Measurements from ENCODE around the gene PGA3.

PGA3 gene

GRCh38 chr11:61157743-61158142 lies 45.6 kb upstream of the PGA3 start:
- TF ChIP-seq CTCF (IDR thresholded peaks at IDR 0.05; ENCODE audit: poor library complexity, severe bottlenecking) = no peak
- H3K4me1 ChIP-seq (ENCODE audit: insufficient read depth, poor library complexity, severe bottlenecking) = peaks cover 36% of the 10 kb centered on the region
- peaks cover 9% of the 10 kb centered on the region for H3K9me3 ChIP-seq (ENCODE audit: severe bottlenecking)
- H3K4me3 ChIP-seq (ENCODE audit: severe bottlenecking) = no peak overlapping the region
- H3K27me3 ChIP-seq (ENCODE audit: insufficient read depth, poor library complexity, severe bottlenecking) = no peaks in the 10 kb centered on the region
- H3K27ac ChIP-seq (ENCODE audit: poor library complexity, severe bottlenecking) = peak overlapping the region; percentile 80
- H3K36me3 ChIP-seq (ENCODE audit: low read depth) = peaks cover 25% of the 10 kb centered on the region
- DNase-seq (ENCODE audit: low spot score) (no peak), ATAC-seq (ENCODE audit: low read depth) (no peak)

GRCh38 chr11:61158691-61159381 lies 44.5 kb upstream of the PGA3 start:
- peaks cover 25% of the 10 kb centered on the region for H3K36me3 ChIP-seq (ENCODE audit: low read depth)
- TF ChIP-seq CTCF (IDR thresholded peaks at IDR 0.05; ENCODE audit: poor library complexity, severe bottlenecking) = no peak
- H3K27ac ChIP-seq (ENCODE audit: poor library complexity, severe bottlenecking) = peak overlapping the region; percentile 80
- ATAC-seq (ENCODE audit: low read depth) (peak; percentile 11; the same call in 2 of the 3 replicates), DNase-seq (ENCODE audit: low spot score) (no peak)
- peaks cover 9% of the 10 kb centered on the region for H3K9me3 ChIP-seq (ENCODE audit: severe bottlenecking)
- H3K4me3 ChIP-seq (ENCODE audit: severe bottlenecking) = no peak overlapping the region
- peaks cover 26% of the 10 kb centered on the region for H3K4me1 ChIP-seq (ENCODE audit: insufficient read depth, poor library complexity, severe bottlenecking)
- no peaks in the 10 kb centered on the region for H3K27me3 ChIP-seq (ENCODE audit: insufficient read depth, poor library complexity, severe bottlenecking)

- Histone ChIP-seq H3K9me3 (ENCODE audit: severe bottlenecking) (no peaks in the 10 kb centered on the region), H3K27ac (ENCODE audit: poor library complexity, severe bottlenecking) (peak overlapping the region; percentile 80), H3K36me3 (ENCODE audit: low read depth) (peaks cover 12% of the 10 kb centered on the region), H3K4me1 (ENCODE audit: insufficient read depth, poor library complexity, severe bottlenecking) (peaks cover 22% of the 10 kb centered on the region), H3K4me3 (ENCODE audit: severe bottlenecking) (peak overlapping the region; percentile 64), H3K27me3 (ENCODE audit: insufficient read depth, poor library complexity, severe bottlenecking) (no peaks in the 10 kb centered on the region)
- DNase-seq (ENCODE audit: low spot score) = no peak
- ATAC-seq (ENCODE audit: low read depth) = no peak
- TF ChIP-seq CTCF (IDR thresholded peaks at IDR 0.05; ENCODE audit: poor library complexity, severe bottlenecking) = no peak
These were observed 42.7 kb upstream of the PGA3 start for GRCh38 chr11:61160487-61161189.

- Histone ChIP-seq H3K9me3 (ENCODE audit: severe bottlenecking) (no peaks in the 10 kb centered on the region), H3K36me3 (ENCODE audit: low read depth) (peaks cover 9% of the 10 kb centered on the region; the same call in 1 of the 2 replicates), H3K4me1 (ENCODE audit: insufficient read depth, poor library complexity, severe bottlenecking) (peaks cover 22% of the 10 kb centered on the region), H3K27me3 (ENCODE audit: insufficient read depth, poor library complexity, severe bottlenecking) (no peaks in the 10 kb centered on the region), H3K4me3 (ENCODE audit: severe bottlenecking) (peak within 1 kb of the TSS; percentile 64), H3K27ac (ENCODE audit: poor library complexity, severe bottlenecking) (peak within 1 kb of the TSS; percentile 80)
- TF ChIP-seq CTCF (IDR thresholded peaks at IDR 0.05; ENCODE audit: poor library complexity, severe bottlenecking) = no peak
- ATAC-seq (ENCODE audit: low read depth) (peak; percentile 82), DNase-seq (ENCODE audit: low spot score) (peak; percentile 87)
These were observed 41.9 kb upstream of the PGA3 start, which contains the start of gene VPS37C for GRCh38 chr11:61161190-61162091. TSS of gene VPS37C (minus strand) at chr11:61161426. CDS start at chr11:61138829, 22,597 bp downstream.

Data from RWPE2 (cell line).